Uterus (tissue), 2 donors: ENCODE data around the gene LBR.
"Not testable (repeated sequence)": the region's sequence is repeated elsewhere in the genome, so short reads cannot be mapped to it uniquely, and the experiment has no call there.

Source experiments
- CTCF ChIP-seq, 4 experiments: fragments of 200-600 bp in 2 of 4; fragments of 450-650 bp in 2 of 4; sonication (generic) in 2 of 4; IDR thresholded peaks; one replicate each; pipeline ENCODE4 v1.5.1; 2016 to 2019; ENCODE audit warnings: antibody characterized with exemption in 4 of 4, mild to moderate bottlenecking in 2 of 4, moderate library complexity in 1 of 4
- POLR2A ChIP-seq, 2 donors: fragments of 450-650 bp; IDR thresholded peaks; one replicate each; pipeline ENCODE4 v1.6.1; 2016; ENCODE audit warnings: antibody characterized with exemption in 2 of 2, mild to moderate bottlenecking in 1 of 2, moderate library complexity in 1 of 2

- TF ChIP-seq CTCF, POLR2A (IDR thresholded peaks at IDR 0.05): not testable (repeated sequence)
These were observed 41.0 kb downstream of the LBR start for GRCh38 chr1:225386860-225387259.
